Fibroblast of skin of left quadriceps (primary cell): ENCODE measurements around the gene SLC16A11.
A peak's percentile ranks its signal among the peaks of the same experiment; 100 is the strongest.
"Not testable (repeated sequence)": the region's sequence is repeated elsewhere in the genome, so short reads cannot be mapped to it uniquely, and the experiment has no call there.

Experiments
- DNase-seq, 2 experiments: peaks; one replicate each; pipeline ENCODE4 v3.0.0-alpha.2; 2013; ENCODE audit warnings: low read depth in 2 of 2

Gene SLC16A11

GRCh38 chr17:7010523-7010922 lies 33.4 kb downstream of the SLC16A11 start:
- no peak for DNase-seq

- no peak for DNase-seq
Measured at GRCh38 chr17:7007143-7007542, 36.7 kb downstream of the SLC16A11 start.

GRCh38 chr17:7005716-7006115 lies 38.2 kb downstream of the SLC16A11 start:
- DNase-seq, result no peak

GRCh38 chr17:7004398-7005253 lies 39.3 kb downstream of the SLC16A11 start:
- peak in 1 of 2 experiments; percentile 34 for DNase-seq

GRCh38 chr17:7003745-7004144 lies 40.1 kb downstream of the SLC16A11 start:
- no peak for DNase-seq

- DNase-seq, result no peak
Measured at GRCh38 chr17:7002288-7003047, 41.4 kb downstream of the SLC16A11 start.

- no peak for DNase-seq
Measured at GRCh38 chr17:7001318-7001961, 42.5 kb downstream of the SLC16A11 start.

- DNase-seq, result no peak
Measured at GRCh38 chr17:6998855-6999508, 44.9 kb downstream of the SLC16A11 start.

- no peak for DNase-seq
Measured at GRCh38 chr17:6997171-6997570, 46.7 kb downstream of the SLC16A11 start.

- no peak for DNase-seq
Measured at GRCh38 chr17:6996256-6997011, 47.5 kb downstream of the SLC16A11 start.

- DNase-seq, result no peak
Measured at GRCh38 chr17:6995500-6996255, 48.2 kb downstream of the SLC16A11 start, which contains the start of gene ALOX12. Gene ALOX12 (plus strand): TSS chr17:6996049. CDS start chr17:6996118, 69 bp downstream.

GRCh38 chr17:6994666-6995256 lies 49.1 kb downstream of the SLC16A11 start:
- no peak for DNase-seq

GRCh38 chr17:6994118-6994598 lies 49.7 kb downstream of the SLC16A11 start:
- no peak for DNase-seq

- not testable (repeated sequence) for DNase-seq
Measured at GRCh38 chr17:6993613-6994056, 50.3 kb downstream of the SLC16A11 start.
